Stimulated activated naive CD8-positive, alpha-beta T cell treated with anti-CD3 and anti-CD28 coated beads, Interleukin-15, Interleukin-2, amounts not matched to agents 100 ng/mL and 50 ng/mL, for 24 hours (primary cell): ENCODE data around the gene FRMD4A.

Experiments used
- H3K27ac Mint-ChIP-seq: one replicate; pipeline ENCODE4 v1.8.0; 2021; ENCODE audit warnings: mild to moderate bottlenecking, mixed read lengths
- H3K27me3 Mint-ChIP-seq: one replicate; pipeline ENCODE4 v1.8.0; 2021; ENCODE audit warnings: mixed read lengths
- H3K36me3 Mint-ChIP-seq: one replicate; pipeline ENCODE4 v1.8.0; 2021; ENCODE audit warnings: low read depth, mixed read lengths
- H3K4me1 Mint-ChIP-seq: one replicate; pipeline ENCODE4 v1.8.0; 2021; ENCODE audit warnings: low read depth, mixed read lengths
- H3K4me3 Mint-ChIP-seq: one replicate; pipeline ENCODE4 v1.8.0; 2021; ENCODE audit warnings: mild to moderate bottlenecking, mixed read lengths
- H3K9me3 Mint-ChIP-seq: one replicate; pipeline ENCODE4 v1.8.0; 2021; ENCODE audit warnings: mixed read lengths

The FRMD4A gene

GRCh38 chr10:13890233-13891127 is 440.2 kb downstream of the FRMD4A start:
- peaks cover 18% of the 10 kb centered on the region for H3K4me1 Mint-ChIP-seq
- H3K27ac Mint-ChIP-seq: no peak overlapping the region
- H3K27me3 Mint-ChIP-seq: peaks cover 73% of the 10 kb centered on the region
- H3K9me3 Mint-ChIP-seq: no peaks in the 10 kb centered on the region
- H3K4me3 Mint-ChIP-seq: peak overlapping the region; percentile 63
- no peaks in the 10 kb centered on the region for H3K36me3 Mint-ChIP-seq

- no peaks in the 10 kb centered on the region for H3K36me3 Mint-ChIP-seq
- H3K4me3 Mint-ChIP-seq: no peak overlapping the region
- peaks cover 18% of the 10 kb centered on the region for H3K4me1 Mint-ChIP-seq
- no peaks in the 10 kb centered on the region for H3K9me3 Mint-ChIP-seq
- no peak overlapping the region for H3K27ac Mint-ChIP-seq
- peaks cover 52% of the 10 kb centered on the region for H3K27me3 Mint-ChIP-seq
These were observed 443.0 kb downstream of the FRMD4A start for GRCh38 chr10:13887761-13888160.

GRCh38 chr10:13885238-13885990 is 445.3 kb downstream of the FRMD4A start:
- no peak overlapping the region for H3K4me3 Mint-ChIP-seq
- H3K4me1 Mint-ChIP-seq: peaks cover 6% of the 10 kb centered on the region
- no peaks in the 10 kb centered on the region for H3K36me3 Mint-ChIP-seq
- H3K27ac Mint-ChIP-seq: no peak overlapping the region
- peaks cover 34% of the 10 kb centered on the region for H3K27me3 Mint-ChIP-seq
- no peaks in the 10 kb centered on the region for H3K9me3 Mint-ChIP-seq

GRCh38 chr10:13883636-13884444 is 446.9 kb downstream of the FRMD4A start:
- peaks cover 5% of the 10 kb centered on the region for H3K4me1 Mint-ChIP-seq
- H3K36me3 Mint-ChIP-seq: no peaks in the 10 kb centered on the region
- H3K27me3 Mint-ChIP-seq: peaks cover 18% of the 10 kb centered on the region
- no peak overlapping the region for H3K27ac Mint-ChIP-seq
- no peak overlapping the region for H3K4me3 Mint-ChIP-seq
- H3K9me3 Mint-ChIP-seq: no peaks in the 10 kb centered on the region

- peaks cover 4% of the 10 kb centered on the region for H3K4me1 Mint-ChIP-seq
- no peaks in the 10 kb centered on the region for H3K36me3 Mint-ChIP-seq
- H3K4me3 Mint-ChIP-seq: no peak overlapping the region
- no peaks in the 10 kb centered on the region for H3K9me3 Mint-ChIP-seq
- no peak overlapping the region for H3K27ac Mint-ChIP-seq
- H3K27me3 Mint-ChIP-seq: peaks cover 5% of the 10 kb centered on the region
These were observed 448.5 kb downstream of the FRMD4A start for GRCh38 chr10:13882119-13882711.

GRCh38 chr10:13880760-13881159 is 450.0 kb downstream of the FRMD4A start:
- Mint-ChIP-seq H3K36me3 (no peaks in the 10 kb centered on the region), H3K4me1 (no peaks in the 10 kb centered on the region), H3K27me3 (peaks cover 3% of the 10 kb centered on the region), H3K27ac (no peak overlapping the region), H3K9me3 (no peaks in the 10 kb centered on the region), H3K4me3 (no peak overlapping the region)

- peaks cover 3% of the 10 kb centered on the region for H3K27me3 Mint-ChIP-seq
- H3K9me3 Mint-ChIP-seq: no peaks in the 10 kb centered on the region
- H3K27ac Mint-ChIP-seq: no peak overlapping the region
- H3K4me3 Mint-ChIP-seq: no peak overlapping the region
- H3K36me3 Mint-ChIP-seq: no peaks in the 10 kb centered on the region
- H3K4me1 Mint-ChIP-seq: peaks cover 8% of the 10 kb centered on the region
These were observed 453.4 kb downstream of the FRMD4A start for GRCh38 chr10:13877154-13877909.

GRCh38 chr10:13873196-13873595 is 457.5 kb downstream of the FRMD4A start:
- peaks cover 8% of the 10 kb centered on the region for H3K4me1 Mint-ChIP-seq
- H3K4me3 Mint-ChIP-seq: no peak overlapping the region
- H3K27me3 Mint-ChIP-seq: peaks cover 3% of the 10 kb centered on the region
- no peaks in the 10 kb centered on the region for H3K9me3 Mint-ChIP-seq
- H3K27ac Mint-ChIP-seq: no peak overlapping the region
- no peaks in the 10 kb centered on the region for H3K36me3 Mint-ChIP-seq

GRCh38 chr10:13872411-13872810 is 458.3 kb downstream of the FRMD4A start:
- peaks cover 8% of the 10 kb centered on the region for H3K4me1 Mint-ChIP-seq
- no peaks in the 10 kb centered on the region for H3K9me3 Mint-ChIP-seq
- H3K27me3 Mint-ChIP-seq: peaks cover 3% of the 10 kb centered on the region
- no peaks in the 10 kb centered on the region for H3K36me3 Mint-ChIP-seq
- H3K27ac Mint-ChIP-seq: no peak overlapping the region
- H3K4me3 Mint-ChIP-seq: no peak overlapping the region

- peaks cover 8% of the 10 kb centered on the region for H3K4me1 Mint-ChIP-seq
- peaks cover 3% of the 10 kb centered on the region for H3K27me3 Mint-ChIP-seq
- H3K9me3 Mint-ChIP-seq: no peaks in the 10 kb centered on the region
- no peak overlapping the region for H3K4me3 Mint-ChIP-seq
- H3K27ac Mint-ChIP-seq: no peak overlapping the region
- H3K36me3 Mint-ChIP-seq: no peaks in the 10 kb centered on the region
These were observed 458.9 kb downstream of the FRMD4A start for GRCh38 chr10:13871776-13872175.

GRCh38 chr10:13871011-13871410 is 459.7 kb downstream of the FRMD4A start:
- Mint-ChIP-seq H3K27me3 (peaks cover 3% of the 10 kb centered on the region), H3K4me1 (peaks cover 8% of the 10 kb centered on the region), H3K9me3 (no peaks in the 10 kb centered on the region), H3K4me3 (no peak overlapping the region), H3K36me3 (no peaks in the 10 kb centered on the region), H3K27ac (no peak overlapping the region)

- peaks cover 3% of the 10 kb centered on the region for H3K27me3 Mint-ChIP-seq
- no peak overlapping the region for H3K4me3 Mint-ChIP-seq
- no peaks in the 10 kb centered on the region for H3K9me3 Mint-ChIP-seq
- H3K4me1 Mint-ChIP-seq: peaks cover 8% of the 10 kb centered on the region
- H3K27ac Mint-ChIP-seq: no peak overlapping the region
- H3K36me3 Mint-ChIP-seq: no peaks in the 10 kb centered on the region
These were observed 461.4 kb downstream of the FRMD4A start for GRCh38 chr10:13869295-13869664.

GRCh38 chr10:13868528-13869294 is 462.0 kb downstream of the FRMD4A start:
- H3K4me1 Mint-ChIP-seq: peaks cover 8% of the 10 kb centered on the region
- H3K27ac Mint-ChIP-seq: peak overlapping the region; percentile 7
- no peaks in the 10 kb centered on the region for H3K36me3 Mint-ChIP-seq
- no peaks in the 10 kb centered on the region for H3K9me3 Mint-ChIP-seq
- peaks cover 3% of the 10 kb centered on the region for H3K27me3 Mint-ChIP-seq
- H3K4me3 Mint-ChIP-seq: no peak overlapping the region
